HEK293 (cell line): ENCODE measurements around the gene ALPK3.

Source experiments
- CTCF ChIP-seq: fragments of 450-650 bp; formaldehyde crosslinking; IDR thresholded peaks from 2 replicates; pipeline ENCODE4 v1.5.1; 2016; ENCODE audit warnings: missing biosample characterization, missing genetic modification characterization
- ZNF274 ChIP-seq, 2 experiments: fragments of 200-500 bp in 1 of 2; fragments of 450-650 bp in 1 of 2; sonication (Bioruptor generic) in 1 of 2; formaldehyde crosslinking in 1 of 2; IDR thresholded peaks; 2 replicates each; pipeline versions ENCODE4 v1.5.1 to v1.6.1; 2014 to 2016; ENCODE audit warnings: borderline replicate concordance in 1 of 2, inconsistent platforms in 1 of 2, low read length in 1 of 2, missing biosample characterization in 1 of 2, missing genetic modification characterization in 1 of 2

GRCh38 chr15:84871428-84871985, 54.4 kb downstream of the ALPK3 start:
- TF ChIP-seq ZNF274 (IDR thresholded peaks at IDR 0.05; ENCODE audit: low read length) (no peak), ZNF274 (tag by site-specific recombination; IDR thresholded peaks at IDR 0.05; ENCODE audit: borderline replicate concordance) (no peak), CTCF (tag by site-specific recombination) (no peak)
